ENCODE measurements around the gene GPS2.
"Not testable (repeated sequence)": the region's sequence is repeated elsewhere in the genome, so short reads cannot be mapped to it uniquely, and the experiment has no call there.

The GPS2 gene

GRCh38 chr17:7347630-7348477, 32.7 kb upstream of the GPS2 start:
- Mint-ChIP-seq H3K9me3 (no peaks in the 10 kb centered on the region), H3K27me3 (no peaks in the 10 kb centered on the region), H3K27ac (no peak overlapping the region), H3K4me1 (peaks cover 26% of the 10 kb centered on the region), H3K36me3 (ENCODE audit: low read depth) (peaks cover 12% of the 10 kb centered on the region), H3K4me3 (no peak overlapping the region)
- ATAC-seq, result no peak
- no peak for DNase-seq

DNA sequence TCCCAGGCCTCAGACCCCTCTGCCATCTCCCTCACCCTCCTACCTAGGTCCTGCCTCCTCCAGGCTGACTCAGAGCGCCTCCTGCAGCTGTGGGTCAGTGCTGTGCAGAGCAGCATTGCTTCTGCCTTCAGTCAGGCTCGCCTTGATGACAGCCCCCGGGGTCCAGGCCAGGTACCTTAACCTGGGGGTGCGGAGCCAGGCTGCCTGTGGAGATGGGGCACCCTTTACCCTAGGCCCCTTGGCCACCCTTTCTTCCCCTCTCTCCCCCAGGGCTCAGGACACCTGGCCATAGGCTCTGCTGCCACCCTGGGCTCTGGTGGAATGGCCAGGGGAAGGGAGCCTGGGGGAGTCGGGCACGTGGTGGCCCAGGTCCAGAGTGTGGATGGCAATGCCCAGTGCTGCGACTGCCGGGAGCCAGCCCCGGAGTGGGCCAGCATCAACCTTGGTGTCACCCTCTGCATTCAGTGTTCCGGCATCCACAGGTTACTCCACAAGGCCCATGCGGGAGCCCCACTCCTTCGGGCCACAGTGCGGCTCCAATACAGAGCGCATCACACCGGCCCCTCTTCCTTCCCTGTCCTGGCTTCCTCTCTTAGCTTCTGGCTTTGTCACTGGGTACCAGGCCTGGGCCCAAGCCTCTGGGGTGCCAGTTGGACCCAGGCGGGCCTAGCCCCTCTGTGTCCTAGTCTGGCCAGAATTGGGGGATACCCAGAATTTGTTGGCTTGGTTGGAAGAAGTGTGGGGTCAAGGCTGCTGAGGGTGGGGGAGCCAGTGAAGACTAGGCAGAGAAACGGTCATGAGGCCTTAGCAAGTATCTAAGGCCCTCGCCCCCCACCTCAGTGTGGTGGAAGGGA, 31.8 kb upstream of the GPS2 start:
- no peak for DNase-seq
- no peaks in the 10 kb centered on the region for H3K9me3 Mint-ChIP-seq
- H3K4me1 Mint-ChIP-seq, result peaks cover 20% of the 10 kb centered on the region
- no peaks in the 10 kb centered on the region for H3K27me3 Mint-ChIP-seq
- H3K36me3 Mint-ChIP-seq (ENCODE audit: low read depth), result peaks cover 10% of the 10 kb centered on the region
- H3K27ac Mint-ChIP-seq, result no peak overlapping the region
- no peak overlapping the region for H3K4me3 Mint-ChIP-seq
- no peak for ATAC-seq

DNA sequence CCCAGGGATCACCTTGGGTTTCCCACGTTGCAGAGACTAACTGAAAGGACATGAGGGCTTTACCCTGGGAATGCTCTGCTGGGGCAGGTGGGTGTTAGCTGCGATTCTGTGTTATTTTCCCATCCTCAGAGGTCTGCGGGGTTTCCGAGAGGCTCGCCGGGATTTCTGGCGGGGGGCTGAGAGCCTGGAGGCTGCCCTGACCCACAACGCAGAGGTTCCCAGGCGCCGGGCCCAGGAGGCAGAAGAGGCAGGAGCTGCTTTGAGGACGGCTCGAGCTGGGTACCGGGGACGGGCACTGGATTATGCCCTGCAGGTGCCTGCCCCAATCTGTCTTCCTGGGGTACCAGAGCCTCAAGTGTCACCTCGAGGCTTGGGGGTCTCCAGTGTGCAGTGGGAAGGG, 28.1 kb upstream of the GPS2 start:
- Mint-ChIP-seq H3K27ac (no peak overlapping the region), H3K4me3 (no peak overlapping the region), H3K9me3 (no peaks in the 10 kb centered on the region), H3K36me3 (ENCODE audit: low read depth) (peaks cover 16% of the 10 kb centered on the region), H3K4me1 (peaks cover 16% of the 10 kb centered on the region), H3K27me3 (no peaks in the 10 kb centered on the region)
- DNase-seq (no peak), ATAC-seq (no peak)

DNA sequence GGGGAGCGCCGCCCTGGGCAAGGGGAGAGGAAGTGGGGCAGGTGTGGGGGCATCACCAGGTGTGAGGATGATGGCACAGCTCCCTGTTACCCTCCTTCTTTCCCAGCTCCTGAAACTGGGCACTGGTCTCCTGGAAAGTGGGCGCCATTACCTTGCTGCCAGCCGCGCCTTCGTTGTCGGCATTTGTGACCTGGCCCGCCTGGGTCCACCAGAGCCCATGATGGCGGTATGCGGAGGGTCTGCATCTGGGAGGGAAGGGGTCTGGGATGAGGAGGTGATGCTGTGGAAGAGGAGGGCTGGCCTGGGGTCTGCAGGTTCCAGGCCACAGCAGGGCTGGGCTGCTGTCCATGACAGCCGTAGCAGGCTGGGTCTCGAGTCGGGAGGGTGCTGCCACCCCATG, 26.7 kb upstream of the GPS2 start:
- ATAC-seq (no peak), DNase-seq (no peak)
- H3K4me1 Mint-ChIP-seq, result peaks cover 27% of the 10 kb centered on the region
- no peak overlapping the region for H3K4me3 Mint-ChIP-seq
- no peaks in the 10 kb centered on the region for H3K27me3 Mint-ChIP-seq
- H3K27ac Mint-ChIP-seq, result no peak overlapping the region
- no peaks in the 10 kb centered on the region for H3K9me3 Mint-ChIP-seq
- peaks cover 23% of the 10 kb centered on the region for H3K36me3 Mint-ChIP-seq (ENCODE audit: low read depth)

DNA sequence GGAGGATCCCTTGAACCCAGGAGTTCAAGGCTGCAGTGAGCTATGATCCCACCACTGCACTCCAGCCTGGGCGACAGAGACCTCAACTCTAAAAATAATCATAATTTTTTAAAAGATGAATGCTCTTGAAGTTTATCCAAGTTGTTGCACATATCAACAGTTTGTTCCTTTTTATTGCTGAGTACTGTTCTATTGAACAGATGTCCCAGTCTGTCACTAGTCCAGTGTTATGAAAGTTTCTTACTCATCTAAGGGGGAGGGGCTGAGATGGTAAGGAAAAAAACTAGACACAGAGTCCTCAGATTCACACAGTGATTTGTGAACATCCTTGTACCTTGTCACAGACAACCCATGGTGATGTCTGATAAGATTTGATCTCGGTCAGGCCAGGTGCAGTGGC, 25.0 kb upstream of the GPS2 start:
- Mint-ChIP-seq H3K27ac (peak overlapping the region; percentile 23), H3K4me1 (peaks cover 38% of the 10 kb centered on the region), H3K4me3 (no peak overlapping the region), H3K36me3 (ENCODE audit: low read depth) (peaks cover 23% of the 10 kb centered on the region), H3K27me3 (no peaks in the 10 kb centered on the region), H3K9me3 (no peaks in the 10 kb centered on the region)
- no peak for DNase-seq
- no peak for ATAC-seq

GRCh38 chr17:7337600-7337999, 22.4 kb upstream of the GPS2 start:
- ATAC-seq, DNase-seq, H3K27me3 Mint-ChIP-seq, H3K9me3 Mint-ChIP-seq: not testable (repeated sequence)
- H3K4me1 Mint-ChIP-seq, result peaks cover 46% of the 10 kb centered on the region
- peak overlapping the region; percentile 89 for H3K27ac Mint-ChIP-seq
- H3K36me3 Mint-ChIP-seq (ENCODE audit: low read depth), result peaks cover 23% of the 10 kb centered on the region
- peak overlapping the region; percentile 95 for H3K4me3 Mint-ChIP-seq

DNA sequence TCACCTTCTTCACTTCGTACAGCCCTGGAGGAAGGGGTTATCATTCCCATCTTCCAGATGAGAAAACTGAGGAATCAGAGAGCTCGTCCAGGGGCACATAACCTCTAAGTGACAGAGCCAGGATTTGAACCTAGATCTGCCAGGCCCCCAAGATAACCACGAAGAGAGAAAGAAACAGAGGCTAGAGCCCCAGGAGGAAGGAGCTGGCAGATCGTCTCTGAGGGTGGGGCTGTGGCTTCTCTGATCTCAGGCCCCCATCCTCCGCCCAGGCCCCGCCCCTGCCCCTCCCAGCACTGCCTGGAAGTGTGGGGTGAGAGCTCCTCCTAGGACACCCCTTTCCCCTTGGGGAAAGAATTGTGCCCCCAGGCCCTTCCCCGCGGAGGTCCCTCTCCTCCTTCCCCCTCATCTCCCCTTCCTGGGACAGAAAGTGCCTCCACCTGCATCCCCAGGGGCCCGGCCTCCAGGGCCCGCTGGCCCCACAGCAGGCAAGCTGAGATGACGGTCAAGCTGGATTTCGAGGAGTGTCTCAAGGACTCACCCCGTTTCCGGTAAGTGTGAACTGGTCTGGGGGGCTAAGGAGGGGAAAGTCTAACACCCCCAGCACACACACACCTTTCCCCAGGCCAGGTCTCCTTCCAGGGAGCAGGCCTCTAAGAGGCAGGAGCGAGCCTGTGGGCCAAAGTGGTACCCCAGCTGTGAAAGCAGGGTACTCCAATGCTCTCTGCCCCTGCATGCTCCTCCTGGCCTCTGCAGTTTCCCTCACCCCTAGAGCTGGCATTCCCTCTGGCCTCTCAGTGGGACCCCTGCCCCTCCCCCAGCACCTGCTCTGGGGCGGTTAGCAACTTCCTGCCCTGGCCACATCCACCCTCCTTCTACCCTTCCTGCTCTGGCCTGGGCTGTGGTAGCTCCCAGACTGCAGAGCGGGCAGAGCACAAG, 21.3 kb upstream of the GPS2 start, which contains the start of gene ACAP1:
Gene ACAP1, plus strand, starts transcription at position 290 of the 936 bp plus-strand sequence. Its CDS starts 206 bp downstream, at position 496.
- Mint-ChIP-seq H3K27me3 (no peaks in the 10 kb centered on the region), H3K36me3 (ENCODE audit: low read depth) (peaks cover 22% of the 10 kb centered on the region), H3K4me3 (peak within 1 kb of the TSS; percentile 95), H3K27ac (peak within 1 kb of the TSS; percentile 89), H3K9me3 (no peaks in the 10 kb centered on the region), H3K4me1 (peaks cover 54% of the 10 kb centered on the region)
- DNase-seq (peak; percentile 91), ATAC-seq (peak; percentile 94)

GRCh38 chr17:7335765-7336164, 20.6 kb upstream of the GPS2 start:
- not testable (repeated sequence) for ATAC-seq, H3K27me3 Mint-ChIP-seq, H3K9me3 Mint-ChIP-seq, DNase-seq
- Mint-ChIP-seq H3K4me1 (peaks cover 56% of the 10 kb centered on the region), H3K27ac (peak overlapping the region; percentile 89), H3K36me3 (ENCODE audit: low read depth) (peaks cover 20% of the 10 kb centered on the region), H3K4me3 (peak overlapping the region; percentile 95)

- Mint-ChIP-seq H3K36me3 (ENCODE audit: low read depth) (peaks cover 16% of the 10 kb centered on the region), H3K4me1 (peaks cover 58% of the 10 kb centered on the region), H3K27me3 (no peaks in the 10 kb centered on the region), H3K9me3 (no peaks in the 10 kb centered on the region), H3K4me3 (peak overlapping the region; percentile 95), H3K27ac (peak overlapping the region; percentile 89)
- no peak for ATAC-seq
- no peak for DNase-seq
Observed at GRCh38 chr17:7334938-7335538, 19.9 kb upstream of the GPS2 start.

DNA sequence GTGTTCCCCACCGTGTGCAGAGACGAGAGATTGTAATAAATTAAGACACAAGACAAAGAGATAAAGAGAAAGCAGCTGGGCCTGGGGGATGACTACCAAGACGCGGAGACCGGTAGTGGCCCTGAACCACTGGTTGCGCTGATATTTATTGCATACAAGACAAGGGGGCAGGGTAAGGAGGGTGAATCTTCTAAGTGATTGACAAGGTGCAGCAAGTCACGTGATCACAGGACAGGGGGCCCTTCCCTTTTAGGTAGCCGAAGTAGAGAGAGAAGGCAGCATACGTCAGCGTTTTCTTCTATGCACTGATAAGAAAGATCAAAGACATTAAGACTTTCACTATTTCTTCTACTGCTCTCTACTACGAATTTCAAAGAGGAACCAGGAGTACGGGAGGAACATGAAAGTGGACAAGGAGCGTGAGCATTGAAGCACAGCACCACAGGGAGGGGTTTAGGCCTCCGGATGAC, 17.5 kb upstream of the GPS2 start:
- H3K27me3 Mint-ChIP-seq, H3K27ac Mint-ChIP-seq, H3K9me3 Mint-ChIP-seq, DNase-seq, ATAC-seq: not testable (repeated sequence)
- Mint-ChIP-seq H3K4me1 (peaks cover 65% of the 10 kb centered on the region), H3K4me3 (peak overlapping the region; percentile 41), H3K36me3 (ENCODE audit: low read depth) (peaks cover 12% of the 10 kb centered on the region)

GRCh38 chr17:7332111-7332510, 17.0 kb upstream of the GPS2 start:
- Mint-ChIP-seq H3K36me3 (ENCODE audit: low read depth) (peaks cover 7% of the 10 kb centered on the region), H3K4me1 (peaks cover 63% of the 10 kb centered on the region), H3K27me3 (peaks cover 4% of the 10 kb centered on the region), H3K27ac (no peak overlapping the region), H3K9me3 (no peaks in the 10 kb centered on the region), H3K4me3 (peak overlapping the region; percentile 8)
- no peak for ATAC-seq
- no peak for DNase-seq

DNA sequence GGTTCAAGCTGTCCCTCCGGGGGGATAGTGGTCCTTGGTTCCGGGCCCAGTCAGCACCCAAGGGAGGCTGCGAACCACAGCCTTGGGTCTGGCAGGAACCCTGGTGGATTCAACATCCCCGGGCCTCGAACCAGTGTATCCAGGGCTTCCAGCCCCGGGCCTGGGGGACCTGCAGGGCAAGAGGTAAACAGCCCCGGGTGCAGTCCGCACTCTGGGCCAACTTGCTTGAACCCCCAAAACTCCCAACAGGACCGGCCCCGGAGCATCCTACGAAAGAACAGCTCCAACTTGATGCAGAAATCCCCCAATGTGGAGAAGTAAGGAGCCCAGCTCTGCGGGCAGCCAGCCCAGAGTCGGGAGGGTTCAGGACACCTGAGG, 15.5 kb upstream of the GPS2 start:
- no peaks in the 10 kb centered on the region for H3K9me3 Mint-ChIP-seq
- H3K4me3 Mint-ChIP-seq, result peak overlapping the region; percentile 97
- H3K4me1 Mint-ChIP-seq, result peaks cover 56% of the 10 kb centered on the region
- H3K27me3 Mint-ChIP-seq, result peaks cover 4% of the 10 kb centered on the region
- ATAC-seq (no peak), DNase-seq (no peak)
- H3K27ac Mint-ChIP-seq, result no peak overlapping the region
- peaks cover 5% of the 10 kb centered on the region for H3K36me3 Mint-ChIP-seq (ENCODE audit: low read depth)

GRCh38 chr17:7329997-7330637, 15.0 kb upstream of the GPS2 start:
- Mint-ChIP-seq H3K9me3 (no peaks in the 10 kb centered on the region), H3K27me3 (peaks cover 4% of the 10 kb centered on the region), H3K4me3 (peak overlapping the region; percentile 97), H3K36me3 (ENCODE audit: low read depth) (peaks cover 5% of the 10 kb centered on the region), H3K4me1 (peaks cover 51% of the 10 kb centered on the region), H3K27ac (peak overlapping the region; percentile 97)
- DNase-seq (peak; percentile 85), ATAC-seq (peak; percentile 74)

All from activated naive CD8-positive, alpha-beta T cell treated with anti-CD3 and anti-CD28 coated beads, Interleukin-2, amount 50 U/mL, for 24 hours (primary cell).